NB4 (cell line): ENCODE data around the gene FSD2.

Source experiments
- POLR2A ChIP-seq: IDR thresholded peaks from 2 replicates; pipeline ENCODE4 v1.6.1; 2011; ENCODE audit warnings: mild to moderate bottlenecking; ENCODE audit not compliant: insufficient read length; ENCODE audit errors: extremely low read depth
- TF ChIP-seq, protein P1 (sequence below): IDR thresholded peaks from one replicate; pipeline ENCODE4 v1.5.1; 2012; ENCODE audit warnings: low read depth, low read length
- TF ChIP-seq, protein P2 (sequence below): IDR thresholded peaks from 2 replicates; pipeline ENCODE4 v1.6.1; 2011; ENCODE audit warnings: low read depth, low read length

DNA sequence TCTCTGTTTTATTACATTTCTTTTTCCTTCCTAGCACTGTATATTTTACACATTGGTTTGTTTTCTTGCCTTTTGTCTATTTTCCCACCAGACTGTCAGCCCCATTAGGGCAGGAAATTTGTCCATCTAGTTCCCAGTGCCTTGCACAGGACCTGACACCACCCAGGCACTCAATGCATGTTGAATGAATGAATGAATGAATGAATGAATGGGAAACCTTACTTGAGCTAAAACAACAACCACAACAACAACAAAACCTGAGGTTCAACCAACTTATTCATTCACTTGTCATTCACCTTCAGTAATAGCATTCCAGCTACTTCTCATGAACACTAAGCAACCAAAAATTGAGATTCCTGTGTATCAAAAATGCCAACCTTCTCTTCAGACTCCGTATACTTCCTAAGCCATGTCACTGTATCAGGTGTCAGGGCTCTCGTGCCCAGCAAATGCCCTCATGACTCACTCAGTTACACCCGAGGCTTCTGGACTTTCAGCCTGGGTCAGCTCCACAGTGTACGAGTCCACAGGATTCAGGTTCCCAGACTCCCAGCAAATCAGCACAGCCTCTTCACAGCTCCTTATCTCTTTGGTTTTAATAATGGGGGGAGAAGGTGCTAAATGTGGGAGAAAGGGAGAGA is 37.3 kb downstream of the FSD2 start:
- no peak for TF ChIP-seq POLR2A
- TF ChIP-seq, protein P1, sequence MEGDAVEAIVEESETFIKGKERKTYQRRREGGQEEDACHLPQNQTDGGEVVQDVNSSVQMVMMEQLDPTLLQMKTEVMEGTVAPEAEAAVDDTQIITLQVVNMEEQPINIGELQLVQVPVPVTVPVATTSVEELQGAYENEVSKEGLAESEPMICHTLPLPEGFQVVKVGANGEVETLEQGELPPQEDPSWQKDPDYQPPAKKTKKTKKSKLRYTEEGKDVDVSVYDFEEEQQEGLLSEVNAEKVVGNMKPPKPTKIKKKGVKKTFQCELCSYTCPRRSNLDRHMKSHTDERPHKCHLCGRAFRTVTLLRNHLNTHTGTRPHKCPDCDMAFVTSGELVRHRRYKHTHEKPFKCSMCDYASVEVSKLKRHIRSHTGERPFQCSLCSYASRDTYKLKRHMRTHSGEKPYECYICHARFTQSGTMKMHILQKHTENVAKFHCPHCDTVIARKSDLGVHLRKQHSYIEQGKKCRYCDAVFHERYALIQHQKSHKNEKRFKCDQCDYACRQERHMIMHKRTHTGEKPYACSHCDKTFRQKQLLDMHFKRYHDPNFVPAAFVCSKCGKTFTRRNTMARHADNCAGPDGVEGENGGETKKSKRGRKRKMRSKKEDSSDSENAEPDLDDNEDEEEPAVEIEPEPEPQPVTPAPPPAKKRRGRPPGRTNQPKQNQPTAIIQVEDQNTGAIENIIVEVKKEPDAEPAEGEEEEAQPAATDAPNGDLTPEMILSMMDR, result no peak
- TF ChIP-seq, protein P2, sequence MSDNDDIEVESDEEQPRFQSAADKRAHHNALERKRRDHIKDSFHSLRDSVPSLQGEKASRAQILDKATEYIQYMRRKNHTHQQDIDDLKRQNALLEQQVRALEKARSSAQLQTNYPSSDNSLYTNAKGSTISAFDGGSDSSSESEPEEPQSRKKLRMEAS, result no peak
